Esophagus squamous epithelium (tissue), 5 donors: Measurements from ENCODE around the gene STX8. TPM values are rescaled to one million over a fixed set of nuclear protein-coding genes. Genes with fewer than 3 reads are reported as not detected.

Source experiments
- DNase-seq: peaks from one replicate; lab custom pipeline; 2025; lab: John Stamatoyannopoulos, UW
- H3K27ac ChIP-seq, 4 donors: fragments of 200-600 bp; sonication (generic); one replicate each; pipeline ENCODE4 v1.5.1; 2016 to 2019; ENCODE audit warnings: mild to moderate bottlenecking in 1 of 4
- H3K27me3 ChIP-seq, 4 donors: fragments of 200-600 bp; sonication (generic); 1 replicate in 3 of 4; 2 replicates in 1 of 4; pipeline versions ENCODE4 v1.5.1 to v1.6.0; 2017 to 2021; ENCODE audit warnings: antibody characterized with exemption in 1 of 4
- H3K36me3 ChIP-seq, 3 donors: fragments of 200-600 bp; sonication (generic); one replicate each; pipeline ENCODE4 v1.5.1; 2016 to 2019
- H3K4me1 ChIP-seq, 3 donors: fragments of 200-600 bp; sonication (generic); one replicate each; pipeline ENCODE4 v1.5.1; 2017 to 2019
- H3K4me3 ChIP-seq, 4 donors: fragments of 200-600 bp; sonication (generic); 1 replicate in 3 of 4; 2 replicates in 1 of 4; pipeline ENCODE4 v1.5.1; 2016 to 2019; ENCODE audit warnings: mild to moderate bottlenecking in 2 of 4, moderate library complexity in 1 of 4
- H3K9me3 ChIP-seq, 3 donors: fragments of 200-600 bp; sonication (generic); one replicate each; pipeline ENCODE4 v1.5.1; 2016 to 2019
- POLR2A ChIP-seq, 4 donors: fragments of 450-650 bp; IDR thresholded peaks; one replicate each; pipeline ENCODE4 v1.6.1; 2017; ENCODE audit warnings: antibody characterized with exemption in 4 of 4, mild to moderate bottlenecking in 4 of 4, moderate library complexity in 3 of 4
- WGBS, 2 donors: methylation state at CpG; one replicate each; pipeline ENCODE4 v1.1.5; 2018; 5-methylcytosine and 5-hydroxymethylcytosine counted together
- intact Hi-C: fragments of 100-400 bp; cut with DNase I; formaldehyde crosslinking; loops from one replicate; pipeline ENCODE4 v1.15.0; 2022
- total RNA-seq, 4 donors: library from RNA; depleted of rRNA; stranded (reverse); fragments of >200 nt; gene quantifications; one replicate each; pipeline ENCODE4 v1.1.0, GENCODE V29; 2016
- TF ChIP-seq, protein P1 (sequence below), 6 experiments: fragments of 450-650 bp in 4 of 6; fragments of 200-600 bp in 2 of 6; sonication (generic) in 2 of 6; IDR thresholded peaks; one replicate each; pipeline ENCODE4 v1.5.1; 2016 to 2019; ENCODE audit warnings: antibody characterized with exemption in 6 of 6, mild to moderate bottlenecking in 4 of 6, moderate library complexity in 4 of 6
- donor health status: DM: yes; HTN: yes; CAD: no.

STX8 gene
- total RNA-seq, 4 donors from 2014 or later = 31.8 to 66.4 (median 46.5) TPM

GRCh38 chr17:9269350-9270035 lies 306.1 kb downstream of the STX8 start:
- Histone ChIP-seq H3K36me3 (no peaks in the 10 kb centered on the region), H3K27me3 (no peaks in the 10 kb centered on the region), H3K9me3 (no peaks in the 10 kb centered on the region), H3K4me1 (no peaks in the 10 kb centered on the region), H3K4me3 (no peak overlapping the region), H3K27ac (no peak overlapping the region)
- TF ChIP-seq POLR2A (IDR thresholded peaks at IDR 0.05) = no peak
- TF ChIP-seq, protein P1, sequence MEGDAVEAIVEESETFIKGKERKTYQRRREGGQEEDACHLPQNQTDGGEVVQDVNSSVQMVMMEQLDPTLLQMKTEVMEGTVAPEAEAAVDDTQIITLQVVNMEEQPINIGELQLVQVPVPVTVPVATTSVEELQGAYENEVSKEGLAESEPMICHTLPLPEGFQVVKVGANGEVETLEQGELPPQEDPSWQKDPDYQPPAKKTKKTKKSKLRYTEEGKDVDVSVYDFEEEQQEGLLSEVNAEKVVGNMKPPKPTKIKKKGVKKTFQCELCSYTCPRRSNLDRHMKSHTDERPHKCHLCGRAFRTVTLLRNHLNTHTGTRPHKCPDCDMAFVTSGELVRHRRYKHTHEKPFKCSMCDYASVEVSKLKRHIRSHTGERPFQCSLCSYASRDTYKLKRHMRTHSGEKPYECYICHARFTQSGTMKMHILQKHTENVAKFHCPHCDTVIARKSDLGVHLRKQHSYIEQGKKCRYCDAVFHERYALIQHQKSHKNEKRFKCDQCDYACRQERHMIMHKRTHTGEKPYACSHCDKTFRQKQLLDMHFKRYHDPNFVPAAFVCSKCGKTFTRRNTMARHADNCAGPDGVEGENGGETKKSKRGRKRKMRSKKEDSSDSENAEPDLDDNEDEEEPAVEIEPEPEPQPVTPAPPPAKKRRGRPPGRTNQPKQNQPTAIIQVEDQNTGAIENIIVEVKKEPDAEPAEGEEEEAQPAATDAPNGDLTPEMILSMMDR (IDR thresholded peaks at IDR 0.05) = no peak
- WGBS, 2 donors = 66 to 81% methylated on average over 7 of the region's 7 CpGs
- intact Hi-C loops = no loop called here
- no peak for DNase-seq

- no peaks in the 10 kb centered on the region for H3K4me1 ChIP-seq
- no peak for DNase-seq
- no peaks in the 10 kb centered on the region for H3K36me3 ChIP-seq
- no peaks in the 10 kb centered on the region for H3K9me3 ChIP-seq
- TF ChIP-seq, protein P1 (IDR thresholded peaks at IDR 0.05) = no peak
- TF ChIP-seq POLR2A (IDR thresholded peaks at IDR 0.05) = no peak
- WGBS, 2 donors = 91 to 96% methylated on average over 3 to 6 of the region's 6 CpGs
- intact Hi-C loops = no loop called here
- no peaks in the 10 kb centered on the region for H3K27me3 ChIP-seq
- no peak overlapping the region for H3K4me3 ChIP-seq
- peak overlapping the region in 1 of 4 donors; percentile 11 for H3K27ac ChIP-seq
These were observed 307.1 kb downstream of the STX8 start for GRCh38 chr17:9268546-9268945.

DNA sequence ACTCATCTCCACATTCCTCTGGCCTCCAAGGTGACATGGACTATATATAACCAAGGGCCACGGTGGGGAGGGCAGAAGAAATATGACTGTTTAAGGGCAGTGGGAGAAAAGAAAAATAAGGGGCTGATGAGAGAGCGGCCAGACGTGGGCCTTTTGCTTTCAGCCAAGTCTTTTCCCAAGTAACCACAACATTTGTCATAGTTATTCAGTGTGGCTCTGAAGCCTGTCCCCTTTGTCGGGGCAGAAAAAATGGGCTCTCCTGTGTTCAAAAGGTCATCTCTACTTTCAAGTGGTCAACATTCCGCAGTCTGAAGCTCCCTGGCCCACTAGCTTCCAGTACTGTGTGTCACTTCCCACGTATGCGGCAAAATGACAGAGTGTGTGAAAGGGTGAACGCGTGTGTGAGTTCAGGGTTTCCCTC lies 308.9 kb downstream of the STX8 start:
- H3K36me3 ChIP-seq = no peaks in the 10 kb centered on the region
- no peak for DNase-seq
- peak overlapping the region in 2 of 4 donors; percentile 38 to 58 for H3K27ac ChIP-seq
- 76 to 78% methylated on average over 9 of the region's 9 CpGs for WGBS, 2 donors
- no peaks in the 10 kb centered on the region for H3K9me3 ChIP-seq
- no peak for TF ChIP-seq POLR2A (IDR thresholded peaks at IDR 0.05)
- TF ChIP-seq, protein P1 (IDR thresholded peaks at IDR 0.05) = no peak
- H3K27me3 ChIP-seq = no peaks in the 10 kb centered on the region
- no peak overlapping the region for H3K4me3 ChIP-seq
- H3K4me1 ChIP-seq = peaks cover 0 to 5% (median 0%) of the 10 kb centered on the region in 3 donors
- intact Hi-C loops = no loop called here

DNA sequence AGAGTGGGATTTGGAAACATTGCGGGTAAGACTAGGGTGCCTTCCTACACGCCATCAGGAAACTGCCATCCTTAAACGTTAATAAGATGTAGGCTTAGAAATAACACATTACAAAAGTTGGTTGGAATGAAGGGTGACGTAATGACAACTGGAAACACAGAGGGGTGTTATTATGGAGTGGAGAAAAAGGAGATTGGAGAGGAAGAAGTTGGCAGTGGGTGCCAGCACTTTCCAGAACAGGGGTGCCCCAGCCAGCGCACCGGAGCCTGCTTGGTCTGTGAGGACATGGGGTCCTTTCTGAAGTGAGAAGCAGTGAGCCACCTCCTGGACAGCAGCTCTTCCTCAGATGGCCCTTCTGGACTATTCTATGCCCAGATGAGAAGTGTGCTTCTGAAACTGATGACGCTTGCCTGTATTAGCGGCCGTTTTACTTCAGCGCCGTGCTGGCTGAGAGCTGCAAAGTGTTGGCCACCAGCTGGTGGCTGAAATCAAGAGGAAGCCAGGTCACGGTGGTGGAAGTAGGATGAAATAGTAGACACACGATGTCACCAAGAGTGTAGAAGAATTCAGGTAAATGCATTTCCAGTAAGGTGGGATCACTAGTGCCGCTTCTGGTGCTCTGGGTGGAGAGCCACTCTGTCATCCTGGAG lies 309.5 kb downstream of the STX8 start:
- TF ChIP-seq, protein P1 (IDR thresholded peaks at IDR 0.05) = no peak
- no peak for TF ChIP-seq POLR2A (IDR thresholded peaks at IDR 0.05)
- no peak for DNase-seq
- WGBS, 2 donors = 76 to 82% methylated on average over 10 to 12 of the region's 14 CpGs
- H3K4me3 ChIP-seq = no peak overlapping the region
- H3K9me3 ChIP-seq = no peaks in the 10 kb centered on the region
- H3K4me1 ChIP-seq = peaks cover under 1 to 10% (median 1%) of the 10 kb centered on the region in 3 donors
- H3K27me3 ChIP-seq = no peaks in the 10 kb centered on the region
- H3K27ac ChIP-seq = peak overlapping the region in 2 of 4 donors; percentile 38 to 58
- intact Hi-C loops = no loop called here
- H3K36me3 ChIP-seq = no peaks in the 10 kb centered on the region
